SK-N-SH treated with all-trans-retinoic acid at 6 μM for 48 hours (cell line): ENCODE results near the gene BZW1.

Experiments
- ATAC-seq: fragments of 200-7000 bp; cut with Tn5 transposase; 3 replicates; pipeline ENCODE4 v1.9.1; 2020; ENCODE audit warnings: mild to moderate bottlenecking, moderate library complexity
- ARNTL ChIP-seq: fragments of 450-650 bp; formaldehyde crosslinking; IDR thresholded peaks from 2 replicates; pipeline ENCODE4 v1.5.0; 2020; ENCODE audit warnings: low read depth, mild to moderate bottlenecking, moderate library complexity, borderline replicate concordance
- BACH2 ChIP-seq: fragments of 250-450 bp; sonication (Bioruptor Pico); IDR thresholded peaks from 2 replicates; pipeline ENCODE4 v1.9.0; 2021; ENCODE audit warnings: mild to moderate bottlenecking, borderline replicate concordance
- CREB5 ChIP-seq: fragments of 250-450 bp; sonication (Bioruptor Pico); IDR thresholded peaks from 2 replicates; pipeline ENCODE4 v1.5.1; 2020; ENCODE audit warnings: low read depth, mild to moderate bottlenecking, moderate library complexity
- CSDC2 ChIP-seq: fragments of 250-450 bp; sonication (Bioruptor Pico); IDR thresholded peaks from 2 replicates; pipeline ENCODE4 v1.5.0; 2020; ENCODE audit warnings: mild to moderate bottlenecking, moderate library complexity
- ESRRG ChIP-seq: fragments of 250-450 bp; sonication (Bioruptor Pico); IDR thresholded peaks from 2 replicates; pipeline ENCODE4 v1.6.1; 2021; ENCODE audit warnings: mild to moderate bottlenecking
- GLIS3 ChIP-seq: fragments of 250-450 bp; sonication (Bioruptor Pico); IDR thresholded peaks from 2 replicates; pipeline ENCODE4 v1.5.0; 2020; ENCODE audit warnings: mild to moderate bottlenecking, moderate library complexity
- ISL1 ChIP-seq: fragments of 250-450 bp; sonication (Bioruptor Pico); IDR thresholded peaks from 2 replicates; pipeline ENCODE4 v2.1.2; 2022; ENCODE audit warnings: mild to moderate bottlenecking, moderate library complexity
- OSR1 ChIP-seq: fragments of 250-450 bp; sonication (Bioruptor Pico); IDR thresholded peaks from 2 replicates; pipeline ENCODE4 v1.8.0; 2022; ENCODE audit warnings: moderate library complexity, mild to moderate bottlenecking, inconsistent platforms
- POU6F1 ChIP-seq: fragments of 250-450 bp; sonication (Bioruptor Pico); IDR thresholded peaks from 2 replicates; pipeline ENCODE4 v1.8.0; 2021; ENCODE audit warnings: low read depth, mild to moderate bottlenecking, moderate library complexity, borderline replicate concordance
- PPARA ChIP-seq: fragments of 250-450 bp; sonication (Bioruptor Pico); IDR thresholded peaks from 2 replicates; pipeline ENCODE4 v1.5.0; 2020; ENCODE audit warnings: mild to moderate bottlenecking, borderline replicate concordance
- RARB ChIP-seq: fragments of 250-450 bp; sonication (Bioruptor Pico); IDR thresholded peaks from 2 replicates; pipeline ENCODE4 v1.8.0; 2021; ENCODE audit warnings: mild to moderate bottlenecking, moderate library complexity
- SNAI2 ChIP-seq: fragments of 250-450 bp; sonication (Bioruptor Pico); IDR thresholded peaks from 2 replicates; pipeline ENCODE4 v1.5.0; 2020; ENCODE audit warnings: mild to moderate bottlenecking, moderate library complexity
- TCF4 ChIP-seq: fragments of 250-450 bp; sonication (Bioruptor Pico); IDR thresholded peaks from 2 replicates; pipeline ENCODE4 v1.8.0; 2021; ENCODE audit warnings: mild to moderate bottlenecking, moderate library complexity, borderline replicate concordance
- TSHZ2 ChIP-seq: fragments of 250-450 bp; sonication (Bioruptor Pico); IDR thresholded peaks from 2 replicates; pipeline ENCODE4 v1.5.0; 2020; ENCODE audit warnings: mild to moderate bottlenecking, moderate library complexity
- ZC3H10 ChIP-seq: fragments of 250-450 bp; sonication (Bioruptor Pico); IDR thresholded peaks from 2 replicates; pipeline ENCODE4 v1.5.1; 2021; ENCODE audit warnings: mild to moderate bottlenecking, moderate library complexity
- ZFP3 ChIP-seq: fragments of 250-450 bp; sonication (Bioruptor Pico); IDR thresholded peaks from 2 replicates; pipeline ENCODE4 v1.5.0; 2020; ENCODE audit warnings: mild to moderate bottlenecking, moderate library complexity
- ZNF565 ChIP-seq: fragments of 450-650 bp; formaldehyde crosslinking; conservative IDR thresholded peaks from 2 replicates; pipeline ENCODE4 v1.5.0; 2020; ENCODE audit warnings: low read depth, mild to moderate bottlenecking, moderate library complexity
- ZNF70 ChIP-seq: fragments of 450-650 bp; formaldehyde crosslinking; IDR thresholded peaks from 2 replicates; pipeline ENCODE4 v1.5.0; 2020; ENCODE audit warnings: mild to moderate bottlenecking, moderate library complexity
- ZNF8 ChIP-seq: fragments of 450-650 bp; formaldehyde crosslinking; IDR thresholded peaks from 2 replicates; pipeline ENCODE4 v1.5.0; 2020; ENCODE audit warnings: mild to moderate bottlenecking, moderate library complexity
- TF ChIP-seq, protein P1 (sequence below): fragments of 250-450 bp; sonication (Bioruptor Pico); IDR thresholded peaks from 2 replicates; pipeline ENCODE4 v1.8.0; 2020; ENCODE audit warnings: mild to moderate bottlenecking, moderate library complexity, borderline replicate concordance
- TF ChIP-seq, protein P2 (sequence below): fragments of 250-450 bp; sonication (Bioruptor Pico); IDR thresholded peaks from 2 replicates; pipeline ENCODE4 v1.5.1; 2021; ENCODE audit warnings: mild to moderate bottlenecking, moderate library complexity

Gene BZW1

DNA sequence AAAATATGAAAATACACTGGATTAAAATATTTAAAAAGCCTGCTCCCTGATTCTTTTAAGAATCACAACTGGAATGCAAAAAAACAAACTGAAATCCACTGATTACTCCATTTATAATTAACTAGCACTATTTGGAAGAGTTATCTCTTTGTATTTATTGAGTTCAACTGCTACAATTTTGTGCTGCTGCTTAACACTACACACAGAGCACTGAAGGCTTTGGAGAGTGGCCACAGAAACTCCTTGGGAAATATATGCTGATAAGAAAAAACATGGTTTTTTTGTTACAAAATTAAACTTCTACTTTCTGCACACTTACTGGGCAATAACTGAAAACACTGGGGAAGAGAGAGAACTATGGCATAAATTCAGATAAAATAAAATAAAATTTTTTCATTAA is 19.8 kb upstream of the BZW1 start:
- TF ChIP-seq ZFP3 (CRISPR knock-in tag), result no peak
- TF ChIP-seq BACH2 (CRISPR knock-in tag), result no peak
- TF ChIP-seq ZNF8 (CRISPR knock-in tag), result no peak
- TF ChIP-seq ISL1 (CRISPR knock-in tag), result no peak
- TF ChIP-seq, protein P1, sequence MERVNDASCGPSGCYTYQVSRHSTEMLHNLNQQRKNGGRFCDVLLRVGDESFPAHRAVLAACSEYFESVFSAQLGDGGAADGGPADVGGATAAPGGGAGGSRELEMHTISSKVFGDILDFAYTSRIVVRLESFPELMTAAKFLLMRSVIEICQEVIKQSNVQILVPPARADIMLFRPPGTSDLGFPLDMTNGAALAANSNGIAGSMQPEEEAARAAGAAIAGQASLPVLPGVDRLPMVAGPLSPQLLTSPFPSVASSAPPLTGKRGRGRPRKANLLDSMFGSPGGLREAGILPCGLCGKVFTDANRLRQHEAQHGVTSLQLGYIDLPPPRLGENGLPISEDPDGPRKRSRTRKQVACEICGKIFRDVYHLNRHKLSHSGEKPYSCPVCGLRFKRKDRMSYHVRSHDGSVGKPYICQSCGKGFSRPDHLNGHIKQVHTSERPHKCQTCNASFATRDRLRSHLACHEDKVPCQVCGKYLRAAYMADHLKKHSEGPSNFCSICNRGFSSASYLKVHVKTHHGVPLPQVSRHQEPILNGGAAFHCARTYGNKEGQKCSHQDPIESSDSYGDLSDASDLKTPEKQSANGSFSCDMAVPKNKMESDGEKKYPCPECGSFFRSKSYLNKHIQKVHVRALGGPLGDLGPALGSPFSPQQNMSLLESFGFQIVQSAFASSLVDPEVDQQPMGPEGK (CRISPR knock-in tag), result no peak
- no peak for TF ChIP-seq CREB5 (CRISPR knock-in tag)
- TF ChIP-seq RARB (CRISPR knock-in tag), result no peak
- no peak for TF ChIP-seq OSR1 (CRISPR knock-in tag)
- no peak for TF ChIP-seq ESRRG
- TF ChIP-seq, protein P2, sequence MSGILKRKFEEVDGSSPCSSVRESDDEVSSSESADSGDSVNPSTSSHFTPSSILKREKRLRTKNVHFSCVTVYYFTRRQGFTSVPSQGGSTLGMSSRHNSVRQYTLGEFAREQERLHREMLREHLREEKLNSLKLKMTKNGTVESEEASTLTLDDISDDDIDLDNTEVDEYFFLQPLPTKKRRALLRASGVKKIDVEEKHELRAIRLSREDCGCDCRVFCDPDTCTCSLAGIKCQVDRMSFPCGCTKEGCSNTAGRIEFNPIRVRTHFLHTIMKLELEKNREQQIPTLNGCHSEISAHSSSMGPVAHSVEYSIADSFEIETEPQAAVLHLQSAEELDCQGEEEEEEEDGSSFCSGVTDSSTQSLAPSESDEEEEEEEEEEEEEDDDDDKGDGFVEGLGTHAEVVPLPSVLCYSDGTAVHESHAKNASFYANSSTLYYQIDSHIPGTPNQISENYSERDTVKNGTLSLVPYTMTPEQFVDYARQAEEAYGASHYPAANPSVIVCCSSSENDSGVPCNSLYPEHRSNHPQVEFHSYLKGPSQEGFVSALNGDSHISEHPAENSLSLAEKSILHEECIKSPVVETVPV, result no peak
- no peak for TF ChIP-seq ZNF565 (CRISPR knock-in tag)
- no peak for TF ChIP-seq CSDC2
- no peak for TF ChIP-seq ARNTL (CRISPR knock-in tag)
- no peak for TF ChIP-seq TCF4 (CRISPR knock-in tag)
- no peak for TF ChIP-seq SNAI2 (CRISPR knock-in tag)
- ATAC-seq, result no peak

DNA sequence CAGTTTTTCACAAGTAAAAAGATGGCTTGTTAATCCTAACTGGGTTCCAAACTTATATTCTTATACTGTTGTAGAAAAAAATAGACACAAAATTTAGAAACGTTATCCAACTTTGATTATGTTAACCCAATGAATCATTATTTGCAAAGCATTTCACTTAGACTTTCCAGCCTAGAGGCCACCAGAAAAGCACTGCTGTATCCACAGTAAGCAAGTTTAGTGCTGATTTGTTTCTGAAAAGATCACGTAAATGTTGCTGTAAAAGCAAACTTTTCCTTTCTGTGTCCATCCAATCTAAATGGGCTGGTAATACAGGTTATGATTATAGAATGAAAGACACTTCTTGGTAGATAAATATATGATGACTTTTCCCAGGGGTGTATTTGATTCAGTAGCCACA is 17.6 kb upstream of the BZW1 start:
- no peak for ATAC-seq
- TF ChIP-seq ZNF565 (CRISPR knock-in tag), result no peak
- no peak for TF ChIP-seq GLIS3
- TF ChIP-seq POU6F1 (CRISPR knock-in tag), result no peak
- TF ChIP-seq RARB (CRISPR knock-in tag), result no peak
- TF ChIP-seq, protein P2, result no peak
- TF ChIP-seq, protein P1 (CRISPR knock-in tag), result no peak
- no peak for TF ChIP-seq TCF4 (CRISPR knock-in tag)
- no peak for TF ChIP-seq ZC3H10 (CRISPR knock-in tag)
- TF ChIP-seq BACH2 (CRISPR knock-in tag), result no peak
- TF ChIP-seq ZNF70 (CRISPR knock-in tag), result no peak
- TF ChIP-seq SNAI2 (CRISPR knock-in tag), result no peak
- TF ChIP-seq ESRRG, result no peak

DNA sequence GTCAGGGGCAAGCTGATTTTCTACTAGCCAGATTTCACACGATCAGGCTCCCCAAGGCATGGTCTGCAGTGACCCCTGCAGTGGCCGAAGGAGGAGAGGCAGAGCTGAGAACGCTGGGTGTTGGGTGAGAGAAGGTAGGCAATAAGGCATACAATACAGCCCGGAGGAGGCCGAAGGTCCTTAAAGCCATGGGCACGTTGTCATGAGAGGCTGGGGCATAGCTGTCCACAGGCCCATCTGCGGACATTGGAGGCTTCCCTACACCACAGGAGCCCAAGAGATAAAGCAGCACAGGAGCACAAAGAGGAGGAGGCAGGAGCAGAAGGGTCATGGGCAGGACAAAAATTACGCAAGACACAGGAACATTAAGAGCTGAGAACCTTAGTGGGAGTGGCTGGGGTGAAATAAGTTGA is 16.7 kb upstream of the BZW1 start:
- ATAC-seq, result no peak; the same call in 2 of the 3 replicates
- TF ChIP-seq TSHZ2 (CRISPR knock-in tag) (no peak), PPARA (CRISPR knock-in tag) (no peak), TCF4 (CRISPR knock-in tag) (no peak), OSR1 (CRISPR knock-in tag) (no peak), ZC3H10 (CRISPR knock-in tag) (no peak), POU6F1 (CRISPR knock-in tag) (no peak), CSDC2 (no peak), ZNF70 (CRISPR knock-in tag) (no peak), GLIS3 (no peak), ISL1 (CRISPR knock-in tag) (no peak), BACH2 (CRISPR knock-in tag) (no peak)
